Measurements from ENCODE around the gene FTO. TPM values are rescaled to one million over a fixed set of nuclear protein-coding genes. Genes with fewer than 3 reads are reported as not detected.

FTO gene
- total RNA-seq, 1 donor from 2014 or later = 98.6 TPM

GRCh38 chr16:53870831-53871230, 166.9 kb downstream of the FTO start:
- no peaks in the 10 kb centered on the region for H3K27me3 ChIP-seq (ENCODE audit: low read depth)
- H3K4me1 ChIP-seq = peaks cover 4% of the 10 kb centered on the region
- H3K9me3 ChIP-seq = peaks cover 7% of the 10 kb centered on the region
- no peak overlapping the region for H3K4me3 ChIP-seq
- intact Hi-C loops (cut with DNase I) = no loop called here
- ATAC-seq (no peak), DNase-seq (no peak)
- H3K27ac ChIP-seq = no peak overlapping the region
- H3K36me3 ChIP-seq = no peaks in the 10 kb centered on the region
- no peak for TF ChIP-seq CTCF (IDR thresholded peaks at IDR 0.05)

- ATAC-seq (no peak), DNase-seq (no peak)
- no peaks in the 10 kb centered on the region for H3K27me3 ChIP-seq (ENCODE audit: low read depth)
- intact Hi-C loops (cut with DNase I) = no loop called here
- no peak overlapping the region for H3K27ac ChIP-seq
- no peak for TF ChIP-seq CTCF (IDR thresholded peaks at IDR 0.05)
- no peaks in the 10 kb centered on the region for H3K36me3 ChIP-seq
- no peaks in the 10 kb centered on the region for H3K4me1 ChIP-seq
- H3K9me3 ChIP-seq = peaks cover 7% of the 10 kb centered on the region
- no peak overlapping the region for H3K4me3 ChIP-seq
These were observed 168.6 kb downstream of the FTO start for GRCh38 chr16:53872248-53873221.

- intact Hi-C loops (cut with DNase I) = no loop called here
- no peak for ATAC-seq
These were observed 172.9 kb downstream of the FTO start for GRCh38 chr16:53876811-53877210.

GRCh38 chr16:53878216-53878615, 174.3 kb downstream of the FTO start:
- Histone ChIP-seq H3K4me1 (no peaks in the 10 kb centered on the region), H3K9me3 (no peaks in the 10 kb centered on the region), H3K27me3 (ENCODE audit: low read depth) (no peaks in the 10 kb centered on the region), H3K36me3 (peaks cover 21% of the 10 kb centered on the region), H3K4me3 (no peak overlapping the region), H3K27ac (no peak overlapping the region)
- no peak for ATAC-seq
- DNase-seq = no peak
- TF ChIP-seq CTCF (IDR thresholded peaks at IDR 0.05) = no peak
- intact Hi-C loops (cut with DNase I) = no loop called here

More at GRCh38 chr16:53876811-53877210, 172.9 kb downstream of the FTO start:
- H3K9me3 ChIP-seq = no peaks in the 10 kb centered on the region
- peaks cover 19% of the 10 kb centered on the region for H3K36me3 ChIP-seq
- H3K27me3 ChIP-seq (ENCODE audit: low read depth) = no peaks in the 10 kb centered on the region
- H3K4me3 ChIP-seq = no peak overlapping the region
- no peaks in the 10 kb centered on the region for H3K4me1 ChIP-seq
- TF ChIP-seq CTCF (IDR thresholded peaks at IDR 0.05) = no peak
- H3K27ac ChIP-seq = no peak overlapping the region
- DNase-seq = no peak

GRCh38 chr16:53881371-53881770, 177.4 kb downstream of the FTO start:
- no peak for ATAC-seq
- Histone ChIP-seq H3K4me3 (no peak overlapping the region), H3K9me3 (no peaks in the 10 kb centered on the region), H3K27me3 (ENCODE audit: low read depth) (no peaks in the 10 kb centered on the region), H3K36me3 (peaks cover 21% of the 10 kb centered on the region), H3K4me1 (no peaks in the 10 kb centered on the region), H3K27ac (no peak overlapping the region)
- DNase-seq = no peak
- intact Hi-C loops (cut with DNase I) = no loop called here
- TF ChIP-seq CTCF (IDR thresholded peaks at IDR 0.05) = no peak

Measured in lower lobe of right lung (tissue), 2 donors.